ENCODE data around the gene CHI3L2.
"Not testable (repeated sequence)": the region's sequence is repeated elsewhere in the genome, so short reads cannot be mapped to it uniquely, and the experiment has no call there.

CHI3L2 gene

DNA sequence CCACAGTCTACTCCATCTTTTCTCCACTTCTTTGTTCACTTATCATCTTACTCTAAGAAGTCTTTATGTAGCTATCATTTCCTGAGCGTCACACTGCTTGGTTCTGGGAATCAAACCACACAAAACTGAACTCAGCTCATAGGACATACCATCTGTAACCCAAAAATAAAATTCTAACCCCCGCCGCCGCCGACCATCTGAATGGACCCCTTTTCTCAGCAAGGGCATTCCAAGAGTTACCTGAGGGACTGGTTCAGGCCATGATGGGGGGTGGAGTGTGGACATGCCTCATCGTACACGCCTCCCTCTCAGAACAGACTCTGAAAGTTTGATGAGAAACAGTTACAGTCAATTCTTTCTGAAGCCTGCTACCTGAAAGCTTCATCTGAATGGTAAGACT, 12.6 kb upstream of the CHI3L2 start:
- no peak for DNase-seq
- no peaks in the 10 kb centered on the region for H3K27me3 ChIP-seq (ENCODE audit: insufficient read depth, low read depth, severe bottlenecking)
- H3K36me3 ChIP-seq = no peaks in the 10 kb centered on the region
- no peak for TF ChIP-seq CTCF (IDR thresholded peaks at IDR 0.05; ENCODE audit: low read depth, low read length)
- peak overlapping the region; percentile 75 for H3K27ac ChIP-seq
- no peaks in the 10 kb centered on the region for H3K9me3 ChIP-seq (ENCODE audit: severe bottlenecking)
- no peak overlapping the region for H3K4me3 ChIP-seq (ENCODE audit: low read depth, low read length)

DNA sequence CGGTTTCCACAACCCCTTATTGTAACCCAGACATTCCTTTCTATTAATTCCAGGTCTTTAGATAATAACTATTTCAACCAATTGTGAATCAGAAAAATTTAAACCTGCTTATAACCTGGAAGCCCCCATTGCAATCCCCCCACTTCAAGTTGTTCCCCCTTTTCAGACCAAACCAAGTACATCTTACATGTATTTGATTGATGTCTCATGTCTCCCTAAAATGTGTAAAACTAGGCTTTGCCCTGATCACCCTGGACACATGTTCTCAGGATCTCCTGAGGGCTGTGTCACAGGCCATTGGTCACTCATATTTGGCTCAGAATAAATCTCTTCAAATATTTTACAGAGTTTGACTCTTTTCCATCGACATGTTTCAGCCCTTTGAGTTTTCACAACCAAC, 12.2 kb upstream of the CHI3L2 start:
- not testable (repeated sequence) for H3K9me3 ChIP-seq (ENCODE audit: severe bottlenecking); H3K4me3 ChIP-seq (ENCODE audit: low read depth, low read length); H3K27me3 ChIP-seq (ENCODE audit: insufficient read depth, low read depth, severe bottlenecking); H3K36me3 ChIP-seq; DNase-seq
- H3K27ac ChIP-seq = peak overlapping the region; percentile 75

GRCh38 chr1:111216751-111217150, 10.8 kb upstream of the CHI3L2 start:
- Histone ChIP-seq H3K27ac (no peak overlapping the region), H3K27me3 (ENCODE audit: insufficient read depth, low read depth, severe bottlenecking) (no peaks in the 10 kb centered on the region), H3K4me3 (ENCODE audit: low read depth, low read length) (no peak overlapping the region), H3K36me3 (no peaks in the 10 kb centered on the region), H3K9me3 (ENCODE audit: severe bottlenecking) (no peaks in the 10 kb centered on the region)
- no peak for TF ChIP-seq CTCF (IDR thresholded peaks at IDR 0.05; ENCODE audit: low read depth, low read length)
- DNase-seq = no peak

DNA sequence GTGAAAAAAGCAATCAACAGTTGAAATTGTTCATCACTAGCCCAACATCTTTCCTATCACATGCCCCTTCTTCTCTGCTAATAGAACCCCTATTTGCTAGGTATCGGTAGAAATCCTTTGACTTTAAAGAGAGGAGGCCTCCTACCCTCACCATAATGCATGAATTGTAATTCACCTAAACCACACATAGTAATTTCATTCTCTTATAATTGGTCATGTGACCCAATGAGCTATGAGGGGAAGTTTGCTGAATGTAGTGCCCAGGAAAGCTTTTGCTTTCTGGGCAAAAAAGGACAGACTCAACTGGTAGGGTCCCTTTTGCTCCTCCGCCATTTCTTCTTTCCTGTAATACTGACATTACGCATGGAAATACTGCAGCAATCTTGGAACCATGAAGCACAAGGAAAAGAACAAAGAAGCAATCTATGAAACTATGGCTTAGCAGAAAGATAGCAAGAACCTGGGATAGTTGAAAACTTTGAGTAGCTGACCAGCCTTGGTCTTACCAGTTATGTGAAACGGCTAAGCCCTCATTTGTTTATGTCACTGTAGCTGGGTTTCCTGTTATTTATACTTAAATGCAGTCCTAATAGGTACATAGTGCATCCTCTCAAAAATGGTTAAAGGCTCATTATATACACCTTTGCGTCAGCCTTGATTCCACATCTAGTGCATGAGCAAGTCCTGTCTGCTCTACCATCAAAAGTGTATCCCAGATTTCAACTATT, 10.2 kb upstream of the CHI3L2 start:
- TF ChIP-seq CTCF (IDR thresholded peaks at IDR 0.05; ENCODE audit: low read depth, low read length) = no peak
- Histone ChIP-seq H3K27ac (no peak overlapping the region), H3K36me3 (no peaks in the 10 kb centered on the region), H3K27me3 (ENCODE audit: insufficient read depth, low read depth, severe bottlenecking) (no peaks in the 10 kb centered on the region), H3K9me3 (ENCODE audit: severe bottlenecking) (no peaks in the 10 kb centered on the region), H3K4me3 (ENCODE audit: low read depth, low read length) (no peak overlapping the region)
- no peak for DNase-seq

DNA sequence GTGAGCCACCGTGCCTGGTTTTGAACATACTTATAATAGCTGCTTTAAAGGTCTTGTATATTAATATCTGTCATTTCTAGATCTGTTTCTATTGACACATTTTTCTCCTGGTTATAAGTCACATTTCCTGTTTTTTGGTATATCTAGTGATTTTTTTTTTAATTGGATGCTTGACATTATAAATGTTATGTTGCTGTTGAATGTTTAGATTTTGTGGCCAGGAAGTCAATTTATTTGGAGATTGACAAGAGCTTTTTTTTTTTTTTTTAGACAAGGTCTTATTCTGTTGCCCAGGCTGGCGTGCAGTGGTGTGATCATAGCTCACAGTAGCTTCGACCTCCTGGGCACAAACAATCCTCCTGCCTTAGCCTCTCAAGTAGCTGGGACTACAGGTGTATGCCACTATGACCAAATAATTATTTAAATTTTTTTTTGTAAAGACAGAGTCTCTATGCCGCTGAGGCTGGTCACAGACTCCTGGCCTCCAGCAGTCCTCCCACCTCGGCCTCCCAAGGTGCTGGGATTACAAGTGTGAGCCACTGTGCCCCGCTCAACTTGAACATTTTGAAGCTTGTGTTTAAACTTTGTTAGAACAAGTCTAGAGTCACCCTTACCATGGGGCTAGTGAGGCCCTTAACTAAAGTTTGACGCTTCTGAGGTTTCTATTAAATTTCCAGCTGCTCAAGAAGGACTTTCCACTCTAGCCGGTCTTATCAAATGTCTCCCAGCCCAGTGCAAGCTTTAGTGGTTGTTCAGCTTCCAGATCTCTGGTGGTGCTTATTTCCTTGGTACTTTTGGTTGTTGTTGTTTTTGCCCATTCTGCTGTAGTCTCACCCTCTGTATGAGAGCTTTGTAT, 8.6 kb upstream of the CHI3L2 start:
- no peak for TF ChIP-seq CTCF (IDR thresholded peaks at IDR 0.05; ENCODE audit: low read depth, low read length)
- Histone ChIP-seq H3K27ac (no peak overlapping the region), H3K27me3 (ENCODE audit: insufficient read depth, low read depth, severe bottlenecking) (no peaks in the 10 kb centered on the region), H3K36me3 (no peaks in the 10 kb centered on the region), H3K4me3 (ENCODE audit: low read depth, low read length) (no peak overlapping the region), H3K9me3 (ENCODE audit: severe bottlenecking) (no peaks in the 10 kb centered on the region)
- DNase-seq = no peak

GRCh38 chr1:111219557-111220286, 7.8 kb upstream of the CHI3L2 start:
- no peak for DNase-seq
- Histone ChIP-seq H3K27me3 (ENCODE audit: insufficient read depth, low read depth, severe bottlenecking) (no peaks in the 10 kb centered on the region), H3K9me3 (ENCODE audit: severe bottlenecking) (no peaks in the 10 kb centered on the region), H3K27ac (no peak overlapping the region), H3K4me3 (ENCODE audit: low read depth, low read length) (no peak overlapping the region), H3K36me3 (no peaks in the 10 kb centered on the region)
- TF ChIP-seq CTCF (IDR thresholded peaks at IDR 0.05; ENCODE audit: low read depth, low read length) = no peak

Data from WERI-Rb-1 (cell line).